SK-N-SH (cell line): ENCODE data around the gene EFCAB11. TPM values are rescaled to one million over a fixed set of nuclear protein-coding genes. Genes with fewer than 3 reads are reported as not detected.

Experiments used
- CTCF ChIA-PET: fragments of 300-600, 350-600 bp; formaldehyde crosslinking; extraction: SDS; loops from one replicate; lab custom pipeline; 2021; lab: Yijun Ruan, JAX
- POLR2A ChIA-PET: fragments of 350-600 bp; sonication (Branson Sonifier 250); formaldehyde crosslinking; extraction: SDS; loops from one replicate; lab custom pipeline; 2020; ENCODE audit warnings: antibody characterized with exemption, inconsistent platforms; lab: Yijun Ruan, JAX
- DNase-seq: peaks from one replicate; pipeline ENCODE4 v3.0.0; 2012
- H2AFZ ChIP-seq: fragments of 200-600 bp; sonication (generic); 2 replicates; pipeline ENCODE4 v1.8.1; 2016; ENCODE audit warnings: antibody characterized with exemption, mild to moderate bottlenecking, low read depth
- H3F3A ChIP-seq: fragments of 200-600 bp; sonication (generic); replicated peaks from 2 replicates; pipeline ENCODE3; 2016; ENCODE audit warnings: antibody characterized with exemption, mild to moderate bottlenecking; ENCODE audit not compliant: insufficient read depth
- H3K27ac ChIP-seq, 2 experiments: fragments of 200-500 bp in 1 of 2; fragments of 200-600 bp in 1 of 2; sonication (Bioruptor generic) in 1 of 2; sonication (generic), shearing (Covaris generic) in 1 of 2; 2 replicates each; pipeline versions ENCODE4 v1.5.1 to v1.6.1; 2014 to 2016; ENCODE audit warnings: low read depth in 2 of 2, inconsistent platforms in 1 of 2, low read length in 1 of 2, mild to moderate bottlenecking in 1 of 2, mixed read lengths in 1 of 2
- H3K27me3 ChIP-seq: fragments of 200-600 bp; sonication (generic), shearing (Covaris generic); 2 replicates; pipeline ENCODE4 v1.6.1; 2016; ENCODE audit warnings: mixed run types; ENCODE audit not compliant: insufficient read depth
- H3K36me3 ChIP-seq, 2 experiments: fragments of 200-500 bp in 1 of 2; fragments of 200-600 bp in 1 of 2; sonication (Bioruptor generic) in 1 of 2; sonication (generic) in 1 of 2; replicated peaks in 1 of 2; 2 replicates each; pipeline versions ENCODE3 to v1.5.1; 2014 to 2016; ENCODE audit warnings: low read length in 1 of 2, mild to moderate bottlenecking in 1 of 2; ENCODE audit not compliant: insufficient read depth in 2 of 2, control insufficient read depth in 1 of 2
- H3K4me1 ChIP-seq, 2 experiments: fragments of 200-500 bp in 1 of 2; fragments of 200-600 bp in 1 of 2; sonication (Bioruptor generic) in 1 of 2; sonication (generic), shearing (Covaris generic) in 1 of 2; 2 replicates each; pipeline versions ENCODE4 v1.5.1 to v1.6.1; 2014 to 2016; ENCODE audit warnings: low read depth in 1 of 2, low read length in 1 of 2, mixed run types in 1 of 2; ENCODE audit not compliant: insufficient read depth in 2 of 2, control insufficient read depth in 1 of 2
- H3K4me2 ChIP-seq: fragments of 200-600 bp; sonication (generic), shearing (Covaris generic); 2 replicates; pipeline ENCODE4 v1.6.1; 2017; ENCODE audit warnings: mixed run types
- H3K4me3 ChIP-seq, 2 experiments: fragments of 200-500 bp in 1 of 2; fragments of 200-600 bp in 1 of 2; sonication (Bioruptor generic) in 1 of 2; sonication (generic), shearing (Covaris generic) in 1 of 2; 2 replicates each; pipeline versions ENCODE4 v1.5.1 to v1.8.1; 2014 to 2016; ENCODE audit warnings: low read depth in 2 of 2, inconsistent platforms in 1 of 2, low read length in 1 of 2, mild to moderate bottlenecking in 1 of 2, mixed read lengths in 1 of 2, moderate library complexity in 1 of 2
- H3K79me2 ChIP-seq: fragments of 200-600 bp; sonication (generic); 2 replicates; pipeline ENCODE4 v1.8.1; 2017; ENCODE audit warnings: mild to moderate bottlenecking; ENCODE audit not compliant: insufficient read depth
- H3K9ac ChIP-seq: fragments of 200-600 bp; sonication (generic); 2 replicates; pipeline ENCODE4 v1.6.1; 2017; ENCODE audit warnings: mixed run types
- H3K9me2 ChIP-seq: fragments of 200-600 bp; sonication (generic); 2 replicates; pipeline ENCODE4 v1.6.1; 2017; ENCODE audit warnings: mixed run types
- H3K9me3 ChIP-seq: fragments of 200-600 bp; sonication (generic); 2 replicates; pipeline ENCODE4 v1.6.1; 2017; ENCODE audit warnings: mixed run types, mild to moderate bottlenecking, moderate library complexity
- H4K20me1 ChIP-seq: fragments of 200-600 bp; sonication (generic); 2 replicates; pipeline ENCODE4 v1.6.1; 2017; ENCODE audit warnings: mild to moderate bottlenecking, mixed run types; ENCODE audit not compliant: insufficient read depth
- CHD2 ChIP-seq: fragments of 150-350 bp; IDR thresholded peaks from 2 replicates; pipeline ENCODE4 v1.6.1; 2018; ENCODE audit warnings: low read length; ENCODE audit not compliant: partially characterized antibody
- ELF1 ChIP-seq: IDR thresholded peaks from 2 replicates; pipeline ENCODE4 v1.4.0; 2012
- EP300 ChIP-seq, 2 experiments: IDR thresholded peaks; 2 replicates each; pipeline versions ENCODE4 v1.4.0 to v1.6.1; 2012; ENCODE audit warnings: borderline replicate concordance in 1 of 2, low read depth in 1 of 2, low read length in 1 of 2
- FOSL2 ChIP-seq: IDR thresholded peaks from 2 replicates; pipeline ENCODE4 v1.4.0; 2012; ENCODE audit warnings: low read depth, mild to moderate bottlenecking, moderate library complexity, borderline replicate concordance
- FOXJ3 ChIP-seq: sonication (generic); formaldehyde crosslinking; IDR thresholded peaks from 2 replicates; pipeline ENCODE4 v1.5.1; 2020; ENCODE audit warnings: mild to moderate bottlenecking, missing genetic modification reagents
- FOXM1 ChIP-seq: IDR thresholded peaks from 2 replicates; pipeline ENCODE4 v1.4.0; 2012; ENCODE audit warnings: low read depth, mild to moderate bottlenecking
- GATA2 ChIP-seq: sonication (generic); formaldehyde crosslinking; IDR thresholded peaks from 2 replicates; pipeline ENCODE4 v1.5.0; 2020; ENCODE audit warnings: mild to moderate bottlenecking, missing genetic modification reagents
- JUND ChIP-seq: IDR thresholded peaks from 2 replicates; pipeline ENCODE4 v1.4.0; 2012
- NRF1 ChIP-seq: IDR thresholded peaks from 2 replicates; pipeline ENCODE4 v1.6.1; 2012; ENCODE audit warnings: low read depth, mild to moderate bottlenecking, low read length
- RAD21 ChIP-seq: IDR thresholded peaks from 2 replicates; pipeline ENCODE4 v1.6.1; 2012; ENCODE audit warnings: mild to moderate bottlenecking, low read length
- RCOR1 ChIP-seq: fragments of 150-350 bp; IDR thresholded peaks from 2 replicates; pipeline ENCODE4 v1.6.1; 2017; ENCODE audit warnings: antibody characterized with exemption, low read length
- SMC3 ChIP-seq: IDR thresholded peaks from 2 replicates; pipeline ENCODE4 v1.6.1; 2012; ENCODE audit warnings: low read depth, low read length, improper control_type of control experiment
- TAF1 ChIP-seq: IDR thresholded peaks from 2 replicates; pipeline ENCODE4 v1.6.1; 2012; ENCODE audit warnings: low read depth, mild to moderate bottlenecking, low read length, moderate library complexity, borderline replicate concordance
- TEAD4 ChIP-seq: IDR thresholded peaks from 2 replicates; pipeline ENCODE4 v1.4.0; 2012; ENCODE audit warnings: mild to moderate bottlenecking, borderline replicate concordance; ENCODE audit not compliant: insufficient read depth
- YY1 ChIP-seq: IDR thresholded peaks from 2 replicates; pipeline ENCODE4 v1.4.0; 2012; ENCODE audit warnings: low read depth, mild to moderate bottlenecking
- WGBS: methylation state at CpG from one replicate; pipeline ENCODE4 v1.1.6; 2017; ENCODE audit warnings: low lambda C conversion rate; 5-methylcytosine and 5-hydroxymethylcytosine counted together
- polyA plus RNA-seq, 3 experiments: library from polyadenylated mRNA; depleted of rRNA; stranded (reverse); fragments of >200 nt; gene quantifications; 2 replicates each; pipeline ENCODE4 v1.2.3, GENCODE V29; 2012
- TF ChIP-seq, protein P1 (sequence below): fragments of 150-350 bp; IDR thresholded peaks from 2 replicates; pipeline ENCODE4 v1.6.1; 2016; ENCODE audit warnings: mild to moderate bottlenecking, low read depth, low read length
- TF ChIP-seq, protein P2 (sequence below): IDR thresholded peaks from 2 replicates; pipeline ENCODE4 v1.4.0; 2012; ENCODE audit warnings: low read depth, borderline replicate concordance
- TF ChIP-seq, protein P3 (sequence below): IDR thresholded peaks from 2 replicates; pipeline ENCODE4 v1.4.0; 2012; ENCODE audit warnings: low read depth
- TF ChIP-seq, protein P4 (sequence below): IDR thresholded peaks from 2 replicates; pipeline ENCODE4 v1.4.0; 2012; ENCODE audit warnings: low read depth, borderline replicate concordance
- TF ChIP-seq, protein P5 (sequence below): fragments of 150-350 bp; IDR thresholded peaks from 2 replicates; pipeline ENCODE4 v1.6.1; 2017; ENCODE audit warnings: antibody characterized with exemption, low read length, low read depth, borderline replicate concordance

The EFCAB11 gene
- polyA plus RNA-seq, 1 of the 3 experiments (the other 2 are of a cell fraction) = 3.9 TPM

DNA sequence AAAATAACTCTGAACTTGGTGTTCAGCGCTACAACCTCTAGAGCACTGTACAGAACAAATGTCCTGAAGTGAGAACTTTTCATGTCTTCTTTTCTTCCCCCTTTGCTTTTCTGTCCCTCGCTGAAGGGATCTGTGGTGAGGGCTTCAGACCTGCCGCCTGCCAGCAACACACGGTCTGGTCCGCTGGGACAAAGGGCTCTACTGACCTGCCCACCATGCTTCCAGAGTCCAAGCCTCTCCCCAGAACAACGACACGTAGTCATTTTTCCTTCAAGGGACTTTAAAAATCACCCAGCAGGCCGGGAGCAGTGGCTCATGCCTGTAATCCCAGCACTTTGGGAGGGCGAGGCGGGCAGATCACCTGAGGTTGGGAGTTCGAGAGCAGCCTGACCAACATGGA is 140.4 kb downstream of the EFCAB11 start:
- H3K27me3 ChIP-seq = no peaks in the 10 kb centered on the region
- no peaks in the 10 kb centered on the region for H3K79me2 ChIP-seq
- no peaks in the 10 kb centered on the region for H4K20me1 ChIP-seq
- H3K9me3 ChIP-seq = no peaks in the 10 kb centered on the region
- no peak for DNase-seq
- no peaks in the 10 kb centered on the region for H3K9me2 ChIP-seq
- H3K4me3 ChIP-seq = peak overlapping the region in 1 of 2 experiments; percentile 46; a peak in 1 of 4 replicates
- WGBS = 90% methylated on average over 11 of the region's 11 CpGs
- TF ChIP-seq, protein P1, sequence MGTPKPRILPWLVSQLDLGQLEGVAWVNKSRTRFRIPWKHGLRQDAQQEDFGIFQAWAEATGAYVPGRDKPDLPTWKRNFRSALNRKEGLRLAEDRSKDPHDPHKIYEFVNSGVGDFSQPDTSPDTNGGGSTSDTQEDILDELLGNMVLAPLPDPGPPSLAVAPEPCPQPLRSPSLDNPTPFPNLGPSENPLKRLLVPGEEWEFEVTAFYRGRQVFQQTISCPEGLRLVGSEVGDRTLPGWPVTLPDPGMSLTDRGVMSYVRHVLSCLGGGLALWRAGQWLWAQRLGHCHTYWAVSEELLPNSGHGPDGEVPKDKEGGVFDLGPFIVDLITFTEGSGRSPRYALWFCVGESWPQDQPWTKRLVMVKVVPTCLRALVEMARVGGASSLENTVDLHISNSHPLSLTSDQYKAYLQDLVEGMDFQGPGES = no peak
- TF ChIP-seq JUND (no peak), CHD2 (no peak), NRF1 (no peak), SMC3 (no peak), RAD21 (no peak), FOXM1 (no peak)
- TF ChIP-seq, protein P2, sequence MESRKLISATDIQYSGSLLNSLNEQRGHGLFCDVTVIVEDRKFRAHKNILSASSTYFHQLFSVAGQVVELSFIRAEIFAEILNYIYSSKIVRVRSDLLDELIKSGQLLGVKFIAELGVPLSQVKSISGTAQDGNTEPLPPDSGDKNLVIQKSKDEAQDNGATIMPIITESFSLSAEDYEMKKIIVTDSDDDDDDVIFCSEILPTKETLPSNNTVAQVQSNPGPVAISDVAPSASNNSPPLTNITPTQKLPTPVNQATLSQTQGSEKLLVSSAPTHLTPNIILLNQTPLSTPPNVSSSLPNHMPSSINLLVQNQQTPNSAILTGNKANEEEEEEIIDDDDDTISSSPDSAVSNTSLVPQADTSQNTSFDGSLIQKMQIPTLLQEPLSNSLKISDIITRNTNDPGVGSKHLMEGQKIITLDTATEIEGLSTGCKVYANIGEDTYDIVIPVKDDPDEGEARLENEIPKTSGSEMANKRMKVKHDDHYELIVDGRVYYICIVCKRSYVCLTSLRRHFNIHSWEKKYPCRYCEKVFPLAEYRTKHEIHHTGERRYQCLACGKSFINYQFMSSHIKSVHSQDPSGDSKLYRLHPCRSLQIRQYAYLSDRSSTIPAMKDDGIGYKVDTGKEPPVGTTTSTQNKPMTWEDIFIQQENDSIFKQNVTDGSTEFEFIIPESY = no peak
- TF ChIP-seq, protein P3, sequence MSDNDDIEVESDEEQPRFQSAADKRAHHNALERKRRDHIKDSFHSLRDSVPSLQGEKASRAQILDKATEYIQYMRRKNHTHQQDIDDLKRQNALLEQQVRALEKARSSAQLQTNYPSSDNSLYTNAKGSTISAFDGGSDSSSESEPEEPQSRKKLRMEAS = no peak
- H3F3A ChIP-seq = peaks cover 13% of the 10 kb centered on the region
- H3K4me2 ChIP-seq = peak overlapping the region; percentile 61
- ChIA-PET CTCF (interaction anchor here (1.1 kb wide), 1 partner anchor 146 kb away, joined by 3 read pairs; no protein-coding TSS in a partner anchor), POLR2A (no interaction called here)
- peak overlapping the region; percentile 33; the same call in 1 of the 2 replicates for H3K9ac ChIP-seq
- peaks cover 0 to 3% of the 10 kb centered on the region in 2 experiments; a peak in 3 of 4 replicates for H3K4me1 ChIP-seq
- H3K27ac ChIP-seq = peak overlapping the region; percentile 64 to 73; a peak in 3 of 4 replicates
- H2AFZ ChIP-seq = no peak overlapping the region
- no peaks in the 10 kb centered on the region for H3K36me3 ChIP-seq

DNA sequence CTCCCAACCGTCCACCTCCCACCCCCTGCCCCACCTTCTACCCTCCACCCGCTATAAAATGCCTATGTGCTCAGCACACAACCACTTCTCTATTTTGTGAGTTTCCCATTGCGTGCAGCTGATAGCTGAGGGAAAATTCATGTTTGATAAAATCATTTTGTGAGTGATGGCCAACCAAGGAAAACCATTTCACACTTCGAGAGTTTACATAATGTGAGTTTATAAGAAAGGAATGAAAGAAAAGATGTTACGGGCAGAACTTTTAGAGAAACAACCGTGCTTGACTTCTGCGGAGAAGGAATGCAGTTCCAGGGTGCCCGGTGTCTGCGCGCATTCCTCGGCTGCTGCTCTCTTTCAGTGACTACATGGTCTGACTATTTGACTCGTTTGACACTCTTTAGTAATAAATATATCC is 140.9 kb downstream of the EFCAB11 start:
- H2AFZ ChIP-seq = peak overlapping the region; percentile 34; the same call in 1 of the 2 replicates
- TF ChIP-seq YY1 = no peak
- TF ChIP-seq, protein P2 = no peak
- peak; percentile 42; the same call in 1 of the 2 replicates for TF ChIP-seq TEAD4
- TF ChIP-seq FOXM1 = no peak
- no peak for TF ChIP-seq ELF1
- no peak for TF ChIP-seq TAF1
- TF ChIP-seq GATA2 (CRISPR knock-in tag) = no peak
- TF ChIP-seq, protein P4, sequence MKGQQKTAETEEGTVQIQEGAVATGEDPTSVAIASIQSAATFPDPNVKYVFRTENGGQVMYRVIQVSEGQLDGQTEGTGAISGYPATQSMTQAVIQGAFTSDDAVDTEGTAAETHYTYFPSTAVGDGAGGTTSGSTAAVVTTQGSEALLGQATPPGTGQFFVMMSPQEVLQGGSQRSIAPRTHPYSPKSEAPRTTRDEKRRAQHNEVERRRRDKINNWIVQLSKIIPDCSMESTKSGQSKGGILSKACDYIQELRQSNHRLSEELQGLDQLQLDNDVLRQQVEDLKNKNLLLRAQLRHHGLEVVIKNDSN = no peak
- no peak for TF ChIP-seq FOXJ3 (CRISPR knock-in tag)
- peak; percentile 10; the same call in 1 of the 2 replicates for TF ChIP-seq FOSL2
- TF ChIP-seq RCOR1 = no peak
- TF ChIP-seq EP300 (IDR thresholded peaks at IDR 0.05; ENCODE audit: borderline replicate concordance in 1 of 2, low read depth in 1 of 2, low read length in 1 of 2) = peak in 1 of 2 experiments; percentile 36; a peak in 1 of 4 replicates
- TF ChIP-seq, protein P5, sequence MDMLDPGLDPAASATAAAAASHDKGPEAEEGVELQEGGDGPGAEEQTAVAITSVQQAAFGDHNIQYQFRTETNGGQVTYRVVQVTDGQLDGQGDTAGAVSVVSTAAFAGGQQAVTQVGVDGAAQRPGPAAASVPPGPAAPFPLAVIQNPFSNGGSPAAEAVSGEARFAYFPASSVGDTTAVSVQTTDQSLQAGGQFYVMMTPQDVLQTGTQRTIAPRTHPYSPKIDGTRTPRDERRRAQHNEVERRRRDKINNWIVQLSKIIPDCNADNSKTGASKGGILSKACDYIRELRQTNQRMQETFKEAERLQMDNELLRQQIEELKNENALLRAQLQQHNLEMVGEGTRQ = no peak

More for the DNA sequence above, 140.9 kb downstream of the EFCAB11 start:
- WGBS = 48% methylated on average over 11 of the region's 12 CpGs
- Histone ChIP-seq H3K27me3 (no peaks in the 10 kb centered on the region), H3K36me3 (no peaks in the 10 kb centered on the region), H3K79me2 (no peaks in the 10 kb centered on the region), H3K4me3 (peak overlapping the region; percentile 21 to 46; a peak in 3 of 4 replicates), H3K9me3 (no peaks in the 10 kb centered on the region), H4K20me1 (no peaks in the 10 kb centered on the region), H3K9ac (peak overlapping the region; percentile 33; the same call in 1 of the 2 replicates), H3K9me2 (no peaks in the 10 kb centered on the region), H3K4me1 (peaks cover 0 to 3% of the 10 kb centered on the region in 2 experiments; a peak in 3 of 4 replicates), H3K27ac (peak overlapping the region; percentile 73 to 77; a peak in 3 of 4 replicates), H3K4me2 (peak overlapping the region; percentile 61), H3F3A (peaks cover 13% of the 10 kb centered on the region)
- no peak for DNase-seq
- POLR2A ChIA-PET = no interaction called here
- CTCF ChIA-PET = interaction anchor here (1.1 to 1.5 kb wide), 2 partner anchors 18 to 145 kb away, joined by 3 read pairs; no protein-coding TSS in a partner anchor
